WTC11 (cell line): ENCODE results near the gene OR2M5. TPM values are rescaled to one million over a fixed set of nuclear protein-coding genes. Genes with fewer than 3 reads are reported as not detected.

Experiments used
- ATAC-seq: fragments of 200-7000 bp; cut with Tn5 transposase; 2 replicates; pipeline ENCODE4 v1.10.0; 2021; ENCODE audit warnings: mild to moderate bottlenecking, moderate library complexity
- CTCF ChIA-PET: fragments of 300-600 bp; sonication (Branson Sonifier 250); formaldehyde crosslinking; loops from one replicate; lab custom pipeline; 2021; ENCODE audit warnings: antibody characterized with exemption; lab: Charles Lee
- POLR2A ChIA-PET: fragments of 350-600 bp; sonication (Branson Sonifier 250); formaldehyde crosslinking; loops from one replicate; lab custom pipeline; 2021; ENCODE audit warnings: antibody characterized with exemption; lab: Charles Lee
- DNase-seq: peaks from one replicate; pipeline ENCODE4 v3.0.0; 2021; ENCODE audit warnings: low spot score
- H3K27ac Mint-ChIP-seq: 2 replicates; pipeline ENCODE4 v1.8.0; 2021; ENCODE audit warnings: mixed read lengths
- H3K27me3 Mint-ChIP-seq: 2 replicates; pipeline ENCODE4 v1.8.0; 2021; ENCODE audit warnings: low read depth, mild to moderate bottlenecking, moderate library complexity, mixed read lengths
- H3K36me3 Mint-ChIP-seq: 2 replicates; pipeline ENCODE4 v1.8.0; 2021; ENCODE audit warnings: mixed read lengths
- H3K4me1 Mint-ChIP-seq: 2 replicates; pipeline ENCODE4 v1.8.0; 2022; ENCODE audit warnings: mixed read lengths
- H3K4me3 Mint-ChIP-seq: 2 replicates; pipeline ENCODE4 v1.8.0; 2021; ENCODE audit warnings: mild to moderate bottlenecking, moderate library complexity, mixed read lengths
- H3K9me3 Mint-ChIP-seq: 2 replicates; pipeline ENCODE4 v1.8.0; 2021; ENCODE audit warnings: mixed read lengths
- CDX4 ChIP-seq: fragments of 250-450 bp; sonication (Bioruptor Pico); IDR thresholded peaks from 2 replicates; pipeline ENCODE4 v1.9.0; 2021; ENCODE audit warnings: moderate library complexity, mild to moderate bottlenecking, inconsistent platforms, borderline replicate concordance
- EMX1 ChIP-seq: fragments of 250-450 bp; sonication (Bioruptor Pico); IDR thresholded peaks from 2 replicates; pipeline ENCODE4 v1.8.0; 2021; ENCODE audit warnings: mild to moderate bottlenecking
- ETV6 ChIP-seq: sonication (generic); formaldehyde crosslinking; IDR thresholded peaks from 2 replicates; pipeline ENCODE4 v1.8.1; 2022; ENCODE audit warnings: mild to moderate bottlenecking, missing genetic modification reagents
- NR1H2 ChIP-seq: sonication (generic); formaldehyde crosslinking; IDR thresholded peaks from 2 replicates; pipeline ENCODE4 v1.9.0; 2021; ENCODE audit warnings: mild to moderate bottlenecking, moderate library complexity, missing genetic modification reagents
- SOX15 ChIP-seq: fragments of 250-450 bp; sonication (Bioruptor Pico); IDR thresholded peaks from 2 replicates; pipeline ENCODE4 v1.9.0; 2021; ENCODE audit warnings: mild to moderate bottlenecking
- TCF7 ChIP-seq: sonication (generic); formaldehyde crosslinking; IDR thresholded peaks from 2 replicates; pipeline ENCODE4 v1.8.0; 2022; ENCODE audit warnings: mild to moderate bottlenecking, low read depth, missing genetic modification reagents, moderate library complexity
- ZBTB21 ChIP-seq: sonication (generic); formaldehyde crosslinking; IDR thresholded peaks from 2 replicates; pipeline ENCODE4 v1.8.1; 2023; ENCODE audit warnings: mild to moderate bottlenecking, missing genetic modification reagents, borderline replicate concordance
- ZNF121 ChIP-seq: sonication (generic); formaldehyde crosslinking; IDR thresholded peaks from 2 replicates; pipeline ENCODE4 v1.8.0; 2023; ENCODE audit warnings: missing genetic modification reagents
- ZNF138 ChIP-seq: sonication (generic); formaldehyde crosslinking; conservative IDR thresholded peaks from 2 replicates; pipeline ENCODE4 v1.8.1; 2022; ENCODE audit warnings: mild to moderate bottlenecking, moderate library complexity, missing genetic modification reagents
- ZNF396 ChIP-seq: fragments of 250-450 bp; sonication (Bioruptor Pico); IDR thresholded peaks from 2 replicates; pipeline ENCODE4 v1.8.0; 2021; ENCODE audit warnings: mild to moderate bottlenecking, moderate library complexity, borderline replicate concordance
- ZNF423 ChIP-seq: fragments of 250-450 bp; sonication (Bioruptor Pico); IDR thresholded peaks from 2 replicates; pipeline ENCODE4 v2.1.2; 2022; ENCODE audit warnings: mild to moderate bottlenecking, moderate library complexity
- ZNF532 ChIP-seq: fragments of 250-450 bp; sonication (Bioruptor Pico); IDR thresholded peaks from 2 replicates; pipeline ENCODE4 v1.9.0; 2021; ENCODE audit warnings: mild to moderate bottlenecking, borderline replicate concordance
- total RNA-seq: library from RNA; stranded (reverse); gene quantifications from 3 replicates; pipeline ENCODE4 v1.2.3, GENCODE V29; 2021
- TF ChIP-seq, protein P1 (sequence below): fragments of 250-450 bp; sonication (Bioruptor Pico); conservative IDR thresholded peaks from 2 replicates; pipeline ENCODE4 v1.9.0; 2021; ENCODE audit warnings: mild to moderate bottlenecking
- TF ChIP-seq, protein P2 (sequence below): sonication (generic); formaldehyde crosslinking; IDR thresholded peaks from 2 replicates; pipeline ENCODE4 v1.8.1; 2023; ENCODE audit warnings: mild to moderate bottlenecking, moderate library complexity, missing genetic modification reagents
- TF ChIP-seq, protein P3 (sequence below): sonication (generic); formaldehyde crosslinking; IDR thresholded peaks from 2 replicates; pipeline ENCODE4 v1.8.0; 2022; ENCODE audit warnings: missing genetic modification reagents
- TF ChIP-seq, protein P4 (sequence below): sonication (generic); formaldehyde crosslinking; IDR thresholded peaks from 2 replicates; pipeline ENCODE4 v1.8.1; 2023; ENCODE audit warnings: mild to moderate bottlenecking, missing genetic modification reagents

Gene OR2M5
- total RNA-seq, 1 experiment from 2014 or later = not detected

- TF ChIP-seq ETV6 (CRISPR knock-in tag) = no peak
- no peak for TF ChIP-seq ZNF423
- TF ChIP-seq, protein P1, sequence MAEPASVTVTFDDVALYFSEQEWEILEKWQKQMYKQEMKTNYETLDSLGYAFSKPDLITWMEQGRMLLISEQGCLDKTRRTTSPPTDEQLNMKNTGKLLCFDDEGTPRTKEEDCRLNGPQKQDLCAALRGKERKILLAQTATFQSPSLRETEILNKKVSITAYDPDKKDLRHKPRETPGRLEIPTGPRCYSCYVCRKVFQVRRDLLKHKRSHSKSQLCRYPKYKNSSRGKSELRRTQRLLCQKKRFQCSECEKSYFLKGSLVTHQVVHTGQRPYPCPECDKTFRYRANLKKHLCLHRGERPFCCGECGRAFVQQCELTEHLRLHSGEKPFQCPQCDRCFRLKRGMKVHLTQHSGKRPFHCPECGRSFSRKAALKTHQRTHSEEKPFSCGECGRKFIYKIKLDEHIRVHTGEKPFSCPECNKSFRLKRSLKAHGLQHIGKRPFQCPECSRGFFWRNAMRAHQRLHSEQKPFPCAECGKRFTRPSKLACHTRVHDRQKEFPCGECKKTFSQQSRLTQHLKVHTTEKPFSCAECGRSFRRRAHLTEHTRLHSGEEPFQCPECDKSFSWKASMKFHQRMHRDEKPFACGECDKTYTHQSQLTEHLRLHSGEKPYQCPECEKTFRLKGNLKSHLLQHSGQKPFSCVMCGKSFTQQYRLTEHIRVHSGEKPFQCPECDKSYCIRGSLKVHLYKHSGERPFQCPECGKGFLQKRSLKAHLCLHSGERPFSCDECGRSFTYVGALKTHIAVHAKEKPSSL = no peak
- no peak for TF ChIP-seq SOX15 (CRISPR knock-in tag)
- no peak for TF ChIP-seq ZNF138
- TF ChIP-seq ZNF121 (CRISPR knock-in tag) = no peak
- TF ChIP-seq, protein P2, sequence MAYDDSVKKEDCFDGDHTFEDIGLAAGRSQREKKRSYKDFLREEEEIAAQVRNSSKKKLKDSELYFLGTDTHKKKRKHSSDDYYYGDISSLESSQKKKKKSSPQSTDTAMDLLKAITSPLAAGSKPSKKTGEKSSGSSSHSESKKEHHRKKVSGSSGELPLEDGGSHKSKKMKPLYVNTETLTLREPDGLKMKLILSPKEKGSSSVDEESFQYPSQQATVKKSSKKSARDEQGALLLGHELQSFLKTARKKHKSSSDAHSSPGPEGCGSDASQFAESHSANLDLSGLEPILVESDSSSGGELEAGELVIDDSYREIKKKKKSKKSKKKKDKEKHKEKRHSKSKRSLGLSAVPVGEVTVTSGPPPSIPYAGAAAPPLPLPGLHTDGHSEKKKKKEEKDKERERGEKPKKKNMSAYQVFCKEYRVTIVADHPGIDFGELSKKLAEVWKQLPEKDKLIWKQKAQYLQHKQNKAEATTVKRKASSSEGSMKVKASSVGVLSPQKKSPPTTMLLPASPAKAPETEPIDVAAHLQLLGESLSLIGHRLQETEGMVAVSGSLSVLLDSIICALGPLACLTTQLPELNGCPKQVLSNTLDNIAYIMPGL = no peak
- TF ChIP-seq, all 79 proteins: peak for 0
Observed at GRCh38 chr1:248143311-248143710, 1.6 kb upstream of the OR2M5 start (continued).

- POLR2A ChIA-PET = no interaction called here
- ATAC-seq (no peak), DNase-seq (no peak)
- H3K4me3 Mint-ChIP-seq = no peak overlapping the region
- peaks cover 87% of the 10 kb centered on the region for H3K9me3 Mint-ChIP-seq
- no peak overlapping the region for H3K27ac Mint-ChIP-seq
- H3K4me1 Mint-ChIP-seq = no peaks in the 10 kb centered on the region
- CTCF ChIA-PET = no interaction called here
- no peak for TF ChIP-seq ZBTB21
- H3K27me3 Mint-ChIP-seq = peaks cover 3% of the 10 kb centered on the region; the same call in 1 of the 2 replicates
- H3K36me3 Mint-ChIP-seq = peaks cover 56% of the 10 kb centered on the region
Observed at GRCh38 chr1:248152056-248152827, 7.3 kb downstream of the OR2M5 start.

GRCh38 chr1:248155927-248156326 is 11.0 kb downstream of the OR2M5 start:
- no peak overlapping the region for H3K27ac Mint-ChIP-seq
- ATAC-seq (no peak), DNase-seq (no peak)
- no peaks in the 10 kb centered on the region; the same call in 1 of the 2 replicates for H3K27me3 Mint-ChIP-seq
- H3K36me3 Mint-ChIP-seq = peaks cover 43% of the 10 kb centered on the region
- TF ChIP-seq, protein P3, sequence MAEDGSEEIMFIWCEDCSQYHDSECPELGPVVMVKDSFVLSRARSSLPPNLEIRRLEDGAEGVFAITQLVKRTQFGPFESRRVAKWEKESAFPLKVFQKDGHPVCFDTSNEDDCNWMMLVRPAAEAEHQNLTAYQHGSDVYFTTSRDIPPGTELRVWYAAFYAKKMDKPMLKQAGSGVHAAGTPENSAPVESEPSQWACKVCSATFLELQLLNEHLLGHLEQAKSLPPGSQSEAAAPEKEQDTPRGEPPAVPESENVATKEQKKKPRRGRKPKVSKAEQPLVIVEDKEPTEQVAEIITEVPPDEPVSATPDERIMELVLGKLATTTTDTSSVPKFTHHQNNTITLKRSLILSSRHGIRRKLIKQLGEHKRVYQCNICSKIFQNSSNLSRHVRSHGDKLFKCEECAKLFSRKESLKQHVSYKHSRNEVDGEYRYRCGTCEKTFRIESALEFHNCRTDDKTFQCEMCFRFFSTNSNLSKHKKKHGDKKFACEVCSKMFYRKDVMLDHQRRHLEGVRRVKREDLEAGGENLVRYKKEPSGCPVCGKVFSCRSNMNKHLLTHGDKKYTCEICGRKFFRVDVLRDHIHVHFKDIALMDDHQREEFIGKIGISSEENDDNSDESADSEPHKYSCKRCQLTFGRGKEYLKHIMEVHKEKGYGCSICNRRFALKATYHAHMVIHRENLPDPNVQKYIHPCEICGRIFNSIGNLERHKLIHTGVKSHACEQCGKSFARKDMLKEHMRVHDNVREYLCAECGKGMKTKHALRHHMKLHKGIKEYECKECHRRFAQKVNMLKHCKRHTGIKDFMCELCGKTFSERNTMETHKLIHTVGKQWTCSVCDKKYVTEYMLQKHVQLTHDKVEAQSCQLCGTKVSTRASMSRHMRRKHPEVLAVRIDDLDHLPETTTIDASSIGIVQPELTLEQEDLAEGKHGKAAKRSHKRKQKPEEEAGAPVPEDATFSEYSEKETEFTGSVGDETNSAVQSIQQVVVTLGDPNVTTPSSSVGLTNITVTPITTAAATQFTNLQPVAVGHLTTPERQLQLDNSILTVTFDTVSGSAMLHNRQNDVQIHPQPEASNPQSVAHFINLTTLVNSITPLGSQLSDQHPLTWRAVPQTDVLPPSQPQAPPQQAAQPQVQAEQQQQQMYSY (CRISPR knock-in tag) = no peak
- TF ChIP-seq NR1H2 (no peak), CDX4 (CRISPR knock-in tag) (no peak), EMX1 (no peak), ZNF532 (CRISPR knock-in tag) (no peak), TCF7 (CRISPR knock-in tag) (no peak), ZNF396 (no peak)
- TF ChIP-seq, protein P4, sequence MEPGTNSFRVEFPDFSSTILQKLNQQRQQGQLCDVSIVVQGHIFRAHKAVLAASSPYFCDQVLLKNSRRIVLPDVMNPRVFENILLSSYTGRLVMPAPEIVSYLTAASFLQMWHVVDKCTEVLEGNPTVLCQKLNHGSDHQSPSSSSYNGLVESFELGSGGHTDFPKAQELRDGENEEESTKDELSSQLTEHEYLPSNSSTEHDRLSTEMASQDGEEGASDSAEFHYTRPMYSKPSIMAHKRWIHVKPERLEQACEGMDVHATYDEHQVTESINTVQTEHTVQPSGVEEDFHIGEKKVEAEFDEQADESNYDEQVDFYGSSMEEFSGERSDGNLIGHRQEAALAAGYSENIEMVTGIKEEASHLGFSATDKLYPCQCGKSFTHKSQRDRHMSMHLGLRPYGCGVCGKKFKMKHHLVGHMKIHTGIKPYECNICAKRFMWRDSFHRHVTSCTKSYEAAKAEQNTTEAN (CRISPR knock-in tag) = no peak
- peaks cover 78% of the 10 kb centered on the region for H3K9me3 Mint-ChIP-seq
- CTCF ChIA-PET = no interaction called here
- H3K4me1 Mint-ChIP-seq = no peaks in the 10 kb centered on the region
- H3K4me3 Mint-ChIP-seq = no peak overlapping the region
- POLR2A ChIA-PET = no interaction called here
